DND-41 (cell line): ENCODE results near the gene NUS1.
"Not testable (repeated sequence)": the region's sequence is repeated elsewhere in the genome, so short reads cannot be mapped to it uniquely, and the experiment has no call there.

Experiments
- ATAC-seq: fragments of 200-7000 bp; cut with Tn5 transposase; 3 replicates; pipeline ENCODE4 v1.9.1; 2021; ENCODE audit warnings: low read depth; ENCODE audit not compliant: insufficient read depth
- DNase-seq: peaks from one replicate; pipeline ENCODE4 v3.0.0-alpha.2; 2020
- H2AFZ ChIP-seq: 2 replicates; pipeline ENCODE4 v1.6.0; 2012; ENCODE audit warnings: low read depth, low read length
- H3K27ac ChIP-seq: 2 replicates; pipeline ENCODE4 v1.5.1; 2012; ENCODE audit warnings: low read length, inconsistent platforms
- H3K27me3 ChIP-seq: fragments of 200-600 bp; sonication (generic); 2 replicates; pipeline ENCODE4 v1.6.0; 2012; ENCODE audit warnings: low read length, mild to moderate bottlenecking, inconsistent platforms; ENCODE audit not compliant: insufficient read depth, poor library complexity
- H3K36me3 ChIP-seq: 2 replicates; pipeline ENCODE4 v1.5.1; 2012; ENCODE audit warnings: low read length, inconsistent platforms; ENCODE audit not compliant: insufficient read depth
- H3K4me1 ChIP-seq: 2 replicates; pipeline ENCODE4 v1.5.1; 2012; ENCODE audit warnings: mild to moderate bottlenecking, low read length; ENCODE audit not compliant: insufficient read depth
- H3K4me2 ChIP-seq: 2 replicates; pipeline ENCODE4 v1.6.0; 2012; ENCODE audit warnings: mild to moderate bottlenecking, moderate library complexity, low read length, inconsistent platforms; ENCODE audit not compliant: insufficient read depth
- H3K4me3 ChIP-seq, 2 experiments: fragments of 200-600 bp in 1 of 2; shearing (Covaris generic) in 1 of 2; 2 replicates each; pipeline ENCODE4 v1.5.1; 2012 to 2016; ENCODE audit warnings: inconsistent platforms in 2 of 2, low read length in 2 of 2, mild to moderate bottlenecking in 2 of 2, low read depth in 1 of 2, moderate library complexity in 1 of 2
- H3K79me2 ChIP-seq: 2 replicates; pipeline ENCODE4 v1.6.0; 2012; ENCODE audit warnings: low read length, inconsistent platforms; ENCODE audit not compliant: insufficient read depth
- H3K9ac ChIP-seq: 2 replicates; pipeline ENCODE4 v1.6.0; 2012; ENCODE audit warnings: low read depth, mild to moderate bottlenecking, inconsistent platforms, low read length, moderate library complexity
- H3K9me3 ChIP-seq: 2 replicates; pipeline ENCODE4 v1.5.1; 2012; ENCODE audit warnings: low read length, moderate library complexity, mild to moderate bottlenecking, inconsistent platforms; ENCODE audit not compliant: insufficient read depth, severe bottlenecking
- H4K20me1 ChIP-seq: 2 replicates; pipeline ENCODE4 v1.6.0; 2012; ENCODE audit warnings: low read length; ENCODE audit not compliant: insufficient read depth
- EZH2 ChIP-seq: IDR thresholded peaks from 3 replicates; pipeline ENCODE4 v1.6.1; 2012; ENCODE audit warnings: borderline replicate concordance, low read depth, mild to moderate bottlenecking, moderate library complexity, low read length, inconsistent platforms; ENCODE audit not compliant: severe bottlenecking
- TF ChIP-seq, protein P1 (sequence below): IDR thresholded peaks from 2 replicates; pipeline ENCODE4 v1.5.1; 2012; ENCODE audit warnings: borderline replicate concordance, low read length, moderate library complexity, mild to moderate bottlenecking; ENCODE audit not compliant: poor library complexity, severe bottlenecking; ENCODE audit errors: extremely low read depth

The NUS1 gene

GRCh38 chr6:117684749-117685148 is 9.5 kb downstream of the NUS1 start:
- no peak overlapping the region for H3K27ac ChIP-seq
- no peak for DNase-seq
- no peaks in the 10 kb centered on the region for H3K9me3 ChIP-seq
- peaks cover 16% of the 10 kb centered on the region; the same call in 1 of the 2 replicates for H3K4me1 ChIP-seq
- H3K4me2 ChIP-seq = no peak overlapping the region
- H3K27me3 ChIP-seq = no peaks in the 10 kb centered on the region
- H3K36me3 ChIP-seq = peaks cover 4% of the 10 kb centered on the region
- ATAC-seq = no peak
- peaks cover 52% of the 10 kb centered on the region for H4K20me1 ChIP-seq
- TF ChIP-seq, protein P1, sequence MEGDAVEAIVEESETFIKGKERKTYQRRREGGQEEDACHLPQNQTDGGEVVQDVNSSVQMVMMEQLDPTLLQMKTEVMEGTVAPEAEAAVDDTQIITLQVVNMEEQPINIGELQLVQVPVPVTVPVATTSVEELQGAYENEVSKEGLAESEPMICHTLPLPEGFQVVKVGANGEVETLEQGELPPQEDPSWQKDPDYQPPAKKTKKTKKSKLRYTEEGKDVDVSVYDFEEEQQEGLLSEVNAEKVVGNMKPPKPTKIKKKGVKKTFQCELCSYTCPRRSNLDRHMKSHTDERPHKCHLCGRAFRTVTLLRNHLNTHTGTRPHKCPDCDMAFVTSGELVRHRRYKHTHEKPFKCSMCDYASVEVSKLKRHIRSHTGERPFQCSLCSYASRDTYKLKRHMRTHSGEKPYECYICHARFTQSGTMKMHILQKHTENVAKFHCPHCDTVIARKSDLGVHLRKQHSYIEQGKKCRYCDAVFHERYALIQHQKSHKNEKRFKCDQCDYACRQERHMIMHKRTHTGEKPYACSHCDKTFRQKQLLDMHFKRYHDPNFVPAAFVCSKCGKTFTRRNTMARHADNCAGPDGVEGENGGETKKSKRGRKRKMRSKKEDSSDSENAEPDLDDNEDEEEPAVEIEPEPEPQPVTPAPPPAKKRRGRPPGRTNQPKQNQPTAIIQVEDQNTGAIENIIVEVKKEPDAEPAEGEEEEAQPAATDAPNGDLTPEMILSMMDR = no peak
- no peak for TF ChIP-seq EZH2
- no peak overlapping the region for H3K9ac ChIP-seq
- H2AFZ ChIP-seq = no peak overlapping the region
- no peak overlapping the region for H3K4me3 ChIP-seq
- peaks cover 96% of the 10 kb centered on the region for H3K79me2 ChIP-seq

DNA sequence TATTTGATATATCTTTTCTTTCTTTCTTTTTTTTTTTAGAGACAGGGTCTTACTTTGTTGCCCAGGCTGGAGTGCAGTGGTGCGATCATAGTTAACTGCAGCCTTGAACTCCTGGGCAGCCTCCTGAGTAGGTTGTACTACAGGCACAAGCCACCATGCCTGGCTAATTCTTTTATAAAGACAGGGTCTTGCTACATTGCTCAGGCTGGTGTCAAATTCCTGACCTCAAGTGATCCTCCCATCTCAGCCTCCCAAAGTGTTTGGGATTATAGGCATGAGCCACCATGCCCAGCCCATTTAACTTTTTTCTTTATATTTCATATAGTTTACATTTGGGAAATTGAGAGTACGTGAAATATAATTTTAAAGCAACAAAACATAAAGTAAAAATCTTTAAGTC is 10.1 kb downstream of the NUS1 start:
- DNase-seq = no peak
- H2AFZ ChIP-seq = no peak overlapping the region

GRCh38 chr6:117687021-117687648 is 11.9 kb downstream of the NUS1 start:
- ATAC-seq (no peak), DNase-seq (no peak)
- no peaks in the 10 kb centered on the region for H3K27me3 ChIP-seq
- peaks cover 35% of the 10 kb centered on the region; the same call in 1 of the 2 replicates for H4K20me1 ChIP-seq
- no peak overlapping the region for H2AFZ ChIP-seq
- no peak for TF ChIP-seq EZH2
- TF ChIP-seq, protein P1 = no peak
- H3K4me1 ChIP-seq = peaks cover 3% of the 10 kb centered on the region; the same call in 1 of the 2 replicates
- no peak overlapping the region for H3K4me2 ChIP-seq
- H3K9ac ChIP-seq = no peak overlapping the region
- no peak overlapping the region for H3K27ac ChIP-seq
- H3K4me3 ChIP-seq = no peak overlapping the region
- H3K79me2 ChIP-seq = peaks cover 92% of the 10 kb centered on the region
- H3K36me3 ChIP-seq = peaks cover 4% of the 10 kb centered on the region; the same call in 1 of the 2 replicates
- H3K9me3 ChIP-seq = no peaks in the 10 kb centered on the region

More for the DNA sequence above, 10.1 kb downstream of the NUS1 start:
- TF ChIP-seq, protein P1 = no peak
- TF ChIP-seq EZH2 = no peak
- peaks cover 48% of the 10 kb centered on the region for H4K20me1 ChIP-seq
- peaks cover 96% of the 10 kb centered on the region for H3K79me2 ChIP-seq
- peaks cover 3% of the 10 kb centered on the region; the same call in 1 of the 2 replicates for H3K36me3 ChIP-seq
- no peak overlapping the region for H3K9ac ChIP-seq
- no peaks in the 10 kb centered on the region for H3K27me3 ChIP-seq
- H3K4me1 ChIP-seq = peaks cover 12% of the 10 kb centered on the region; the same call in 1 of the 2 replicates
- ATAC-seq = no peak
- H3K4me2 ChIP-seq = no peak overlapping the region
- no peak overlapping the region for H3K27ac ChIP-seq
- H3K4me3 ChIP-seq = no peak overlapping the region
- H3K9me3 ChIP-seq = no peaks in the 10 kb centered on the region

- Histone ChIP-seq H4K20me1 (peaks cover 22% of the 10 kb centered on the region; the same call in 1 of the 2 replicates), H3K36me3 (peaks cover 28% of the 10 kb centered on the region), H3K79me2 (peaks cover 67% of the 10 kb centered on the region)
- not testable (repeated sequence) for H3K4me1 ChIP-seq, H3K27me3 ChIP-seq, DNase-seq, H2AFZ ChIP-seq, H3K9ac ChIP-seq, ATAC-seq, H3K4me2 ChIP-seq, H3K4me3 ChIP-seq, H3K9me3 ChIP-seq, H3K27ac ChIP-seq
Observed at GRCh38 chr6:117689584-117689983, 14.3 kb downstream of the NUS1 start.
